ENCODE measurements around the gene ULK3. TPM values are rescaled to one million over a fixed set of nuclear protein-coding genes. Genes with fewer than 3 reads are reported as not detected.
A peak's percentile ranks its signal among the peaks of the same experiment; 100 is the strongest.

ULK3 gene
- 19.7 and 20.2 TPM in 2 replicates for total RNA-seq

- peak; percentile 48 for TF ChIP-seq CTCF (conservative IDR thresholded peaks at IDR 0.05; ENCODE audit: low read depth, low read length)
- H3K4me3 ChIP-seq (ENCODE audit: low read depth, low read length) = peak within 1 kb of the TSS; percentile 92
- DNase-seq (ENCODE audit: low read depth) = no peak
These were observed at the start of gene ULK3 for GRCh38 chr15:74842581-74843444. Gene ULK3, minus strand, starts transcription at chr15:74843156. Its CDS starts 51 bp downstream, at chr15:74843105.

- DNase-seq (ENCODE audit: low read depth) = no peak
- peak; percentile 15 for TF ChIP-seq CTCF (conservative IDR thresholded peaks at IDR 0.05; ENCODE audit: low read depth, low read length)
These were observed 49.4 kb upstream of the ULK3 start for GRCh38 chr15:74892313-74892712.

GRCh38 chr15:74891469-74891868, 48.5 kb upstream of the ULK3 start:
- no peak for TF ChIP-seq CTCF (conservative IDR thresholded peaks at IDR 0.05; ENCODE audit: low read depth, low read length)
- H3K4me3 ChIP-seq (ENCODE audit: low read depth, low read length) = no peak overlapping the region
- DNase-seq (ENCODE audit: low read depth) = no peak

More at GRCh38 chr15:74892313-74892712, 49.4 kb upstream of the ULK3 start:
- H3K4me3 ChIP-seq (ENCODE audit: low read depth, low read length) = no peak overlapping the region

- no peak for DNase-seq (ENCODE audit: low read depth)
- no peak for TF ChIP-seq CTCF (conservative IDR thresholded peaks at IDR 0.05; ENCODE audit: low read depth, low read length)
- H3K4me3 ChIP-seq (ENCODE audit: low read depth, low read length) = peak overlapping the region; percentile 84
These were observed 47.7 kb upstream of the ULK3 start for GRCh38 chr15:74890665-74890960.

GRCh38 chr15:74889883-74890664, 47.1 kb upstream of the ULK3 start, which contains the start of gene MPI:
Gene MPI, plus strand, starts transcription at chr15:74890042. Its CDS starts 32 bp downstream, at chr15:74890074.
- TF ChIP-seq CTCF (conservative IDR thresholded peaks at IDR 0.05; ENCODE audit: low read depth, low read length) = no peak
- H3K4me3 ChIP-seq (ENCODE audit: low read depth, low read length) = peak within 1 kb of the TSS; percentile 84
- DNase-seq (ENCODE audit: low read depth) = no peak

GRCh38 chr15:74889390-74889882, 46.5 kb upstream of the ULK3 start:
- DNase-seq (ENCODE audit: low read depth) = no peak
- peak overlapping the region; percentile 84 for H3K4me3 ChIP-seq (ENCODE audit: low read depth, low read length)
- no peak for TF ChIP-seq CTCF (conservative IDR thresholded peaks at IDR 0.05; ENCODE audit: low read depth, low read length)
